Activated T-helper 2 cell treated with anti-CD3 and anti-CD28 coated beads, Interferon-gamma antibody, Interleukin-2, Interleukin-4, amounts not matched to agents 10 μg/mL and 5 μg/mL and 100 μg/mL, durations not matched to agents 14 hours and 24 hours and 36 hours (primary cell): Measurements from ENCODE around the gene STAP1. TPM values are rescaled to one million over a fixed set of nuclear protein-coding genes. Genes with fewer than 3 reads are reported as not detected.

ENCODE experiments used
- DNase-seq: peaks from one replicate; pipeline ENCODE4 v3.0.0; 2021; ENCODE audit warnings: low spot score
- H3K27ac Mint-ChIP-seq: one replicate; pipeline ENCODE4 v1.8.0; 2021; ENCODE audit warnings: mixed read lengths
- H3K27me3 Mint-ChIP-seq: one replicate; pipeline ENCODE4 v1.8.0; 2021; ENCODE audit warnings: low read depth, mixed read lengths
- H3K36me3 Mint-ChIP-seq: one replicate; pipeline ENCODE4 v1.8.0; 2021; ENCODE audit warnings: low read depth, mixed read lengths
- H3K4me1 Mint-ChIP-seq: one replicate; pipeline ENCODE4 v1.8.0; 2021; ENCODE audit warnings: low read depth, mixed read lengths
- H3K4me3 Mint-ChIP-seq: one replicate; pipeline ENCODE4 v1.8.0; 2021; ENCODE audit warnings: low read depth, mild to moderate bottlenecking, moderate library complexity, mixed read lengths
- H3K9me3 Mint-ChIP-seq: one replicate; pipeline ENCODE4 v1.8.0; 2021; ENCODE audit warnings: mixed read lengths
- intact Hi-C: fragments of 100-400 bp; cut with micrococcal nuclease; formaldehyde crosslinking; loops from one replicate; pipeline ENCODE4 v1.15.1; 2023
- total RNA-seq: library from RNA; stranded (reverse); gene quantifications from 2 replicates; pipeline ENCODE4 v1.2.3, GENCODE V29; 2022

Gene STAP1
- total RNA-seq, 1 donor from 2014 or later, result 18.9 TPM

DNA sequence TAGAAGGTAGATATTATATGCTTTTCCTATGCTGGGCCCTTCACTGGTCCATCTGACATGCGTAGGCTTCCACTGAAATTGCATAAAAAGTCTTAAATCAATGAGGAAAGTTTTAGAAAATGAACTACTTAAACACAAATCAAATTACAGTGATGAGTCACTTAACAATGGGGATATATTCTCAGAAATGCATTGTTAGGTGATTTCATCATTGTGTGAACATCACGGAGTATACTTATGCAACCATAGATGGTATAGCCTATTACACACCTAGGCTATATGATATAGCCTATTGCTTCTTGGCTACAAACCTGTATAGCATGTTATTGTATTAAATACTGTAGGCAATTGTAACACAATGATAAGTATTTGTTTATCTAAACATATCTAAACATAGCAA lies 10.3 kb downstream of the STAP1 start:
- no peak for DNase-seq
- peaks cover 45% of the 10 kb centered on the region for H3K36me3 Mint-ChIP-seq
- H3K4me1 Mint-ChIP-seq, result peaks cover 44% of the 10 kb centered on the region
- no peak overlapping the region for H3K4me3 Mint-ChIP-seq
- H3K9me3 Mint-ChIP-seq, result no peaks in the 10 kb centered on the region
- intact Hi-C loops, result no loop called here
- no peaks in the 10 kb centered on the region for H3K27me3 Mint-ChIP-seq
- no peak overlapping the region for H3K27ac Mint-ChIP-seq

DNA sequence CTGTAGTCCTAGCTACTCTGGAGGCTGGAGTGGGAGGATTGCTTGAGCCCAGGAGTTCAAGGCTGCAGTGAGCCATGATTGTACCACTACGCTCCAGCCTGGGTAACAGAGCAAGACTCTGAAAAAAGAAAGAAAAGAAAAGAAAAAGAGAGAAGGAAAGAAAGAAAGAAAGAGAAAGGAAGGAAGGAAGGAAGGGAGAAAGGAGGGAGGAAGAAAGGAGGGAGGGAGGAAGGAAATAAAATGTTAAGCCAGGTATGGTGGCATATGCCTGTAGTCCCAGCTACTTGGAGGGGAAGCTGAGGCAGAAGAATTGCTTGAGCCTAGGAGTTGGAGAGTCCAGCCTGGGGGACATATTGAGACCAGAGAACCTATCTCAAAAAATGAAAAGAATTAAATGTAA lies 12.0 kb downstream of the STAP1 start:
- Mint-ChIP-seq H3K9me3 (no peaks in the 10 kb centered on the region), H3K27ac (no peak overlapping the region), H3K4me3 (no peak overlapping the region), H3K36me3 (peaks cover 47% of the 10 kb centered on the region), H3K27me3 (no peaks in the 10 kb centered on the region), H3K4me1 (peaks cover 47% of the 10 kb centered on the region)
- no peak for DNase-seq
- intact Hi-C loops, result no loop called here

DNA sequence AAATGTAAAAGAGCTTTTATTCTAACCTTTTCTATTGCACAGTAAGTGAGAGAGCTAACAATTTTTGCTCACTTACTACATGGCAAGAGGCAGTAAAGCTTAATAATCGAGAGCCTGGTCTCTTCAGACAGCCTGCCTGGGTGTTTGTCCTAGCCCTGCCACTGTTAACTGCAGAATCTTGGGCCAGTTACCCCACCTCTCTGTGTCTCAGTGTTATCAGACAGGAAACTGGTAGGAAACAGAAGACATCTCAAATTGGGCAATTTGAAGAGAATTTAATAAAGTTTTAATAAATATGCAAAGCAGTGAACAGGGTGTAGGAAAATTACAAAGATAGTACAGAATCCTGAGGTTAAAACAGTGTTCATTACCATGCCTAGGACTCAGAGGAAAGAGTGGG lies 13.4 kb downstream of the STAP1 start:
- H3K4me1 Mint-ChIP-seq, result peaks cover 47% of the 10 kb centered on the region
- intact Hi-C loops, result loop anchor here (2.0 kb wide), 1 partner anchor 13 kb away; the partner anchor contains the start of gene STAP1
- no peak overlapping the region for H3K27ac Mint-ChIP-seq
- peaks cover 51% of the 10 kb centered on the region for H3K36me3 Mint-ChIP-seq
- DNase-seq, result no peak
- no peaks in the 10 kb centered on the region for H3K9me3 Mint-ChIP-seq
- no peak overlapping the region for H3K4me3 Mint-ChIP-seq
- no peaks in the 10 kb centered on the region for H3K27me3 Mint-ChIP-seq

DNA sequence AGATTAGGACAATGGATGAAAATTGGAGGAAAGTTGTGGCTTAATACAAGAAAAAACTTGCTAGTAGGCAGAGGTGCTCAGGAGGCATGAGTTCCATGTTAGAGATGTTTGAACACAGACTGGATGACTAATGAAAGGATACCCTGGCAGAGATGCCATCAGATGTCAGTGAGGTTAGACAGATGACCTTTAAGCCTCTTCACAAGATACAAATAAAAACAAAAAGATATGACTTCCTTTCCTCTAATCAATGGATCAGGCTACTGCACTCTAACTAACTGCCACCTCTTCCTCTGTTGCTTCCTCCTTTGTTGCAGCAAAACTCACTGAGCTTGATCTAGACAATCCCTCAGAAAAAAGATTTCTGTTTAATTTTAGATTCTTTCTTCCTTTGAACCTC lies 14.7 kb downstream of the STAP1 start:
- DNase-seq, result no peak
- Mint-ChIP-seq H3K27ac (peak overlapping the region; percentile 49), H3K9me3 (no peaks in the 10 kb centered on the region), H3K4me3 (no peak overlapping the region), H3K36me3 (peaks cover 58% of the 10 kb centered on the region), H3K4me1 (peaks cover 44% of the 10 kb centered on the region), H3K27me3 (no peaks in the 10 kb centered on the region)
- intact Hi-C loops, result loop anchor here (1.0 to 2.0 kb wide), 2 partner anchors 8 to 14 kb away; partner anchors contain the start of gene STAP1

DNA sequence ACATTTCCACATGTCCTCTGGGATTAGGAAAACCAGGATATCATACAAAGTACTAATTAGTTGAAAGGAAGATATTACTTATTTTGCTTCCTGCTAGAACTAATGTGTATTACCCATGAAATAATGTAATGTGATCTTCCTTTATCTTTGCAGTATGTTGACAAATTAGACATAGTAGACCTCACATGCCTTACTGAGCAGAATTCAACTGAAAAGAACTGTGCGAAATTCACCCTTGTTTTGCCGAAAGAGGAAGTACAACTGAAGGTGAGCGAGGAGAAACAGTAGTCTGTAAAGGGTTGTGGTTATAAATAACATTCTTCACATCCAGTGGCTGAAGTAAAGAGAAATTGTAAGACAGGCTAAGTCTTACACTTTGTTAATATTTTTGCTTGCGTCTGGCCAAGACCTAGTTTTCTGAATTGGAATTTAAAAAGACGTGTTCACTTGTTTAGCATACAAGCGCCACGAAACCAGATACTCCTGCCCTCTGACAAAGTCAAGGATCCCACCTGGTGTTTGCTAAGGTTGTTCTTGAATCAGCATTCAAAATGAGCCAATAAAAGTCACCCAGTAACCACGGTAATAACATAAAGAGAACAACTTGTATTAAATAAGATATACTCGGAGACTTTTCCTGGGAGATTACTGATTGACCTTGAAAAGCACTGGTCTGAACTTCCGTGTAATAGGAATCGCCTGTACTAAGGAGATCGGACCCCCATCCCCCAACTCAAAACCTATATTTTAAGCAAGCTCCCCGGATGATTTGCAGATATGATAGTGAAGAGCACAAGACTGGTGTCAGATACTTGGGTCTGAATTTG lies 16.9 kb downstream of the STAP1 start:
- Mint-ChIP-seq H3K27me3 (no peaks in the 10 kb centered on the region), H3K4me3 (peak overlapping the region; percentile 66), H3K36me3 (peaks cover 74% of the 10 kb centered on the region), H3K27ac (peak overlapping the region; percentile 81), H3K9me3 (peaks cover 8% of the 10 kb centered on the region), H3K4me1 (peaks cover 42% of the 10 kb centered on the region)
- intact Hi-C loops, result no loop called here
- DNase-seq, result no peak

DNA sequence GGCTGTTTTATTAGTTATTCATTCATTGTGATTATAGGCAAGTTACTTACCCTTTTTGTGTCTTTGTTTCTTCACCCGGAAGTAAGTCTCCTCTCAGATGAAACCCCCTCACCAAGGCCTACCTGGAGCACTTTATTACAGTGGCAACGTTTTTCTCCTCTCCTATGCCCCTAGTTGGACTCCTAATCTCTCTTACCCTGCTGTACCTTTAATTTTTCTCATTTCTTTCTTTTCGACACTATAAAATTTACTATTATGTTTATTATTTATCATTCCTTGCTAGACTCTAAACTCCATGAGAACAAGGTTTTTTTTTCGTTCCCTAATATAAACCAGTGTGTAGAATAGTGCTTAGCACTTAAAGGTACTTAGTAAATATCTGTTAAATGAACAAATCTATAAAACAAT lies 17.5 kb downstream of the STAP1 start:
- intact Hi-C loops, result no loop called here
- Mint-ChIP-seq H3K27me3 (no peaks in the 10 kb centered on the region), H3K36me3 (peaks cover 78% of the 10 kb centered on the region), H3K4me1 (peaks cover 47% of the 10 kb centered on the region), H3K9me3 (peaks cover 8% of the 10 kb centered on the region), H3K27ac (peak overlapping the region; percentile 81), H3K4me3 (peak overlapping the region; percentile 66)
- DNase-seq, result no peak

DNA sequence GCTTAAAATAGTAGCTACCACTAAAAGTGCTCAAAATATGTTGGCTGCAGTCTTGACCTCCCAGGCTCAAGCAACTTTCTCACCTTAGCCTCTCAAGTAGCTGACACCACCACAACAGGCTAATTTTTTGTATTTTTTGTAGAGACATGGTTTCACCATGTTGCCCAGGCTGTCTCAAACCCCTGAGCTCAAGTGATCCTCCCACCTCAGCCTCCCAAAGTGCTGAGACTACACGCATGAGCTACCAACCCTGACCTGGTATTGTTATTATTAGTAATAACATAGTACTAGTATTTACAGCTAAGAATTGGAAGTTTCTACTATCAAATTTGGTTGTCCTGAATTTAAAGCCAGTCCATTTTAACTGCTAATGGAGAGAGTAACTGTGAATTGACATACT lies 18.0 kb downstream of the STAP1 start:
- peak overlapping the region; percentile 30 for H3K4me3 Mint-ChIP-seq
- peaks cover 8% of the 10 kb centered on the region for H3K9me3 Mint-ChIP-seq
- peaks cover 78% of the 10 kb centered on the region for H3K36me3 Mint-ChIP-seq
- H3K4me1 Mint-ChIP-seq, result peaks cover 52% of the 10 kb centered on the region
- intact Hi-C loops, result no loop called here
- H3K27ac Mint-ChIP-seq, result no peak overlapping the region
- no peaks in the 10 kb centered on the region for H3K27me3 Mint-ChIP-seq
- no peak for DNase-seq

DNA sequence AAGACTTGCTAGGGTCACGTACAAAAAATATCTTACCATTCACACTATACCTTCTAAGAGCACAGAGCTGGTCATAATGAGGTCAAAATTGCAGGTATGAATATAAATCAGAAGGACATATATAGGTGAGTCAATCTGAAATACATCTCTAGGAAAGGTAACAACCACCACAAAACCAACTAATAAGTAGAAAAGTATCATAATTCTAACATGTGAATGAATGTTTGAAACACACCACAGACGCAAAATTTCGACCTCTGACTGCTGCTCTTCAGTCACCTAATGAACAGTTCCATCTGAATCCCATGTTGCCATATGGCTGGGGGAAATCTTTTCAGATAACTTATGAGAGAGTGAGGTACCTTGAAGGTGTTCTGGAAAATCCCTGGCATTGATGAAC lies 22.1 kb downstream of the STAP1 start:
- Mint-ChIP-seq H3K27ac (peak overlapping the region; percentile 87), H3K27me3 (no peaks in the 10 kb centered on the region), H3K36me3 (peaks cover 73% of the 10 kb centered on the region), H3K4me1 (peaks cover 37% of the 10 kb centered on the region), H3K9me3 (peaks cover 8% of the 10 kb centered on the region), H3K4me3 (peak overlapping the region; percentile 3)
- no peak for DNase-seq
- intact Hi-C loops, result loop anchor here (2.0 to 5.0 kb wide), 3 partner anchors 22 to 52 kb away; partner anchors contain the start of genes CENPC and STAP1

DNA sequence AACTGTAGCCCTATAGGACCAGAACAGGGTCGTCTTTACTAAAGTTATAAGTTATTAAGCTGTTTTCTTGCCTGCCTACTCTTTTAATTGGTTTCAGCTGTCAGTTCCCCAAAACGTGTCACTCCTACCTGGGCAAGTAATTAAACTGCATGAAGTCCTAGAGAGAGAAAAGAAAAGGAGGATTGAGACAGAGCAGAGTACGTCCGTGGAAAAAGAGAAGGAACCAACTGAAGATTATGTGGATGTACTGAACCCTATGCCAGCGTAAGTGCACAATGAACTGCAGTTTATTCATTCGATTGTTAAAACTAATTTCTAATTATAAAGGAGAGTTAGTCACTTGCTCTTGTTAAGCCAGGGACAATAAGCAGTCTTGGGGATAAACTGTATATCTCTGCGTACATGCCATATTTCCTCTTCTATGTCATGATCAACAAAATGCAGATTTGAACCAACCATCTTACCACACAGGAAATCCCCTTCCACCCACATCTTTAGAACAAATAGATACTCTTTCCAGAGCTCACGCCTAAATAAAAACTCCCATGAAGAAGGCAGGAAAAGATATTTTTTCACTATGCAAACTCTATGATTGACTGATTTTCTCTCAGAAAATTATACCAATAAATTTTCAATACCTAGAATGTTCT lies 22.8 kb downstream of the STAP1 start:
- no peak for DNase-seq
- Mint-ChIP-seq H3K36me3 (peaks cover 74% of the 10 kb centered on the region), H3K4me1 (peaks cover 31% of the 10 kb centered on the region), H3K27me3 (no peaks in the 10 kb centered on the region), H3K9me3 (peaks cover 8% of the 10 kb centered on the region), H3K27ac (peak overlapping the region; percentile 87), H3K4me3 (peak overlapping the region; percentile 62)
- intact Hi-C loops, result loop anchor here (1.0 to 5.0 kb wide), 6 partner anchors 8 to 104 kb away; partner anchors contain the start of genes CENPC and STAP1

DNA sequence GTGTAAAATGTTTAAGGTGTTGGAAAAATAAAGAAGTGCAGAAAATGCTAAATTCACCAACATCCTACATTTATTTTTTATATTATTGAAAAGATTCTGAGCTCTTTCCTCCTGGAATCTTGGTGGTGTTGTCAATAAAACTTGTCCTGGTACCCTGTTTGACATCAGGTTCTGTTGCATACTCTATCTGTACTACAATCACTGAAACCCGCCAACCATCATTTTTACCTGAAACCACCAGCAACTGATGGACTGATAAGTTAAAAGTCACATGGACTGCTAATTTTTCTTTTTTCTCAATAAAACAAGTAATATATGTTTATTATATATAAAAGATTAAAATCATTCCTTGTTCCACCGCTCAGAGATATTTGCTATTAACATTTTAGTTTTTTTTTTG lies 23.4 kb downstream of the STAP1 start:
- peaks cover 8% of the 10 kb centered on the region for H3K9me3 Mint-ChIP-seq

DNA sequence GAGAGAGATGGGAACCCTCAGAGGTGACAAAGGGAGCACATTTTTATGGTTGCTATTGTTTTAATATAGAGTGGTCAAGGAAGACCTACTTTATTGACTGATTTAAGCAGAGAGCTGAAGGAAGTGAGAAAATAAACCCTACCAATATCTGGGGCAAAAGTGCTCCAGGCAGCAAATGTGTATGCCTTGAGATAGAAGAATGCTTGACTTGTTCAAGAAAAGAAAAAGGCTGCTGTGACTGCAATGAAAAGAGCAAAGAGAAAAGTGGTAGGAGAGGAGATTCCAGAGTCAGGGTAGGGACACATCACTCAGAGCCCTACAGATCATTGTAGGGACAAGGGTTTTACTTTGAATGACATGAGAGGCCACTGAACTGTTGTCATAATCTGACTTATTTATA lies 26.0 kb downstream of the STAP1 start:
- Mint-ChIP-seq H3K27me3 (no peaks in the 10 kb centered on the region), H3K36me3 (peaks cover 73% of the 10 kb centered on the region)
- intact Hi-C loops, result loop anchor here (5.0 kb wide), 1 partner anchor 48 kb away; no protein-coding TSS in a partner anchor

More for the DNA sequence above, 23.4 kb downstream of the STAP1 start:
- Mint-ChIP-seq H3K4me1 (peaks cover 32% of the 10 kb centered on the region), H3K27ac (peak overlapping the region; percentile 80), H3K36me3 (peaks cover 76% of the 10 kb centered on the region), H3K27me3 (no peaks in the 10 kb centered on the region), H3K4me3 (no peak overlapping the region)
- no peak for DNase-seq
- intact Hi-C loops, result loop anchor here (1.0 to 5.0 kb wide), 6 partner anchors 9 to 103 kb away; partner anchors contain the start of genes CENPC and STAP1

DNA sequence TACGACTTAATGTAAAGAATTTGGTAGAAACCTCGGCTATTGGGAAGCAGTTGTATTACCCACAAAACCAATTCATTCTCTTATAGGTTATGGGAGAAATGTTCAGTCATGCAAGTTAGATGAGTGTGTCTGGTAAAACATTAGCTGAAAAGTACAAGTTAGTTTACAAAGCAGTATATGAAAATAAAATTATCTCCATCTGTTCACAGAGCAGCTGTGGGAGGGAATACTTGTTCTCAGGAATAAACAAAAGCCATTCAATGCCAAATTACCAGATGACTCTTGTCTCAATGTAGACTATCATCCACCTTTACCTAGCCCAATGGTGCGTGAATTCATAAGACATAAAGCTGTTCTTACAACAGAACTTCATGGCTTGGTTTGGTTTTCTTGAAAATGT lies 28.6 kb downstream of the STAP1 start:
- peaks cover 9% of the 10 kb centered on the region for H3K4me1 Mint-ChIP-seq
- intact Hi-C loops, result no loop called here

More for the DNA sequence above, 26.0 kb downstream of the STAP1 start:
- Mint-ChIP-seq H3K9me3 (peaks cover 1% of the 10 kb centered on the region), H3K4me1 (peaks cover 25% of the 10 kb centered on the region), H3K4me3 (no peak overlapping the region), H3K27ac (peak overlapping the region; percentile 1)
- DNase-seq, result no peak

DNA sequence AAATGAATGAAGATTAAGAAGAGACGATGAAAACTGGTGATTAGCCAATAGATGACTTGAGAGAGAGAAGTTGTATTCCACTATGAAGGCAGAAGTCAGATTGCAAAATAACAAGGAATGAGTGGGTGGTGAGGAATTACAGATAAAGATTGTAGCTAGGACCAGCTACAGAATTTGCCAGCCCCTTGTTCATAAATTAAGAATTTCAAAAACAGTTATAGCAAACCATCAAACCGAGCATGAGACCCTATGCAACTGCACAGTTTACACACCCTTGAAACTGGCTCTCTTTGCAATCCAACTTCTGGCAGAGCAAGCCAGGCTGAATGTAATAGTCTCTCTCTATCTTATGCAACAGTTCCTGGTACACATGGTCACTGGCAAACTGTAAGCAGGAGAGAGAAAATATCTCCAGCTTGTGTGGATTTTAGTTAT lies 35.2 kb downstream of the STAP1 start:
- H3K27me3 Mint-ChIP-seq, result no peaks in the 10 kb centered on the region
- no peak overlapping the region for H3K27ac Mint-ChIP-seq
- H3K4me3 Mint-ChIP-seq, result no peak overlapping the region
- H3K4me1 Mint-ChIP-seq, result peaks cover 2% of the 10 kb centered on the region
- intact Hi-C loops, result no loop called here
- DNase-seq, result no peak
- H3K9me3 Mint-ChIP-seq, result peaks cover 5% of the 10 kb centered on the region
- peaks cover 81% of the 10 kb centered on the region for H3K36me3 Mint-ChIP-seq

More for the DNA sequence above, 28.6 kb downstream of the STAP1 start:
- H3K9me3 Mint-ChIP-seq, result no peaks in the 10 kb centered on the region
- no peak overlapping the region for H3K4me3 Mint-ChIP-seq
- peaks cover 72% of the 10 kb centered on the region for H3K36me3 Mint-ChIP-seq
- no peaks in the 10 kb centered on the region for H3K27me3 Mint-ChIP-seq
- no peak overlapping the region for H3K27ac Mint-ChIP-seq
- no peak for DNase-seq
